Mesendoderm (in vitro differentiated cells): Measurements from ENCODE around the gene KCNQ1.

Experiments
- DNase-seq: peaks from one replicate; pipeline ENCODE4 v3.0.0; 2013
- H2AK5ac ChIP-seq: 2 replicates; pipeline ENCODE4 v1.6.1; 2013; ENCODE audit warnings: low read length, inconsistent platforms
- H2BK120ac ChIP-seq: 2 replicates; pipeline ENCODE4 v1.6.1; 2013; ENCODE audit warnings: low read depth, mild to moderate bottlenecking, low read length, moderate library complexity, mixed read lengths
- H2BK15ac ChIP-seq: replicated peaks from 2 replicates; pipeline ENCODE4 v1.6.1; 2013; ENCODE audit warnings: low read depth, mild to moderate bottlenecking, moderate library complexity
- H2BK5ac ChIP-seq: 2 replicates; pipeline ENCODE4 v1.6.1; 2013; ENCODE audit warnings: low read length, inconsistent platforms
- H3K18ac ChIP-seq: 2 replicates; pipeline ENCODE4 v1.6.1; 2013; ENCODE audit warnings: mild to moderate bottlenecking, low read length, mixed read lengths
- H3K23ac ChIP-seq: one replicate; pipeline ENCODE4 v1.6.1; 2013; ENCODE audit warnings: low read length
- H3K27ac ChIP-seq: 2 replicates; pipeline ENCODE4 v1.5.1; 2013; ENCODE audit warnings: low read depth, mild to moderate bottlenecking, inconsistent platforms, low read length, moderate library complexity
- H3K27me3 ChIP-seq: 2 replicates; pipeline ENCODE4 v1.6.1; 2013; ENCODE audit warnings: low read length, control low read depth, mild to moderate bottlenecking, inconsistent platforms; ENCODE audit not compliant: insufficient read depth, poor library complexity
- H3K36me3 ChIP-seq: 2 replicates; pipeline ENCODE4 v1.6.1; 2013; ENCODE audit warnings: low read length, inconsistent platforms; ENCODE audit not compliant: control insufficient read depth, insufficient read depth
- H3K4ac ChIP-seq: one replicate; pipeline ENCODE4 v1.6.1; 2013; ENCODE audit warnings: low read depth, mild to moderate bottlenecking, low read length, moderate library complexity
- H3K4me1 ChIP-seq: 2 replicates; pipeline ENCODE4 v1.6.1; 2013; ENCODE audit warnings: low read depth, low read length, inconsistent platforms; ENCODE audit not compliant: control insufficient read depth
- H3K4me2 ChIP-seq: 2 replicates; pipeline ENCODE4 v1.6.1; 2013; ENCODE audit warnings: low read length
- H3K4me3 ChIP-seq: 2 replicates; pipeline ENCODE4 v1.5.1; 2013; ENCODE audit warnings: mild to moderate bottlenecking, low read length
- H3K56ac ChIP-seq: one replicate; pipeline ENCODE4 v1.6.1; 2013; ENCODE audit warnings: low read length
- H3K79me1 ChIP-seq: 2 replicates; pipeline ENCODE4 v1.6.1; 2013; ENCODE audit warnings: low read length, inconsistent platforms
- H3K79me2 ChIP-seq: 2 replicates; pipeline ENCODE4 v1.6.1; 2013; ENCODE audit warnings: mild to moderate bottlenecking, low read length; ENCODE audit not compliant: control insufficient read depth, insufficient read depth
- H3K9ac ChIP-seq: 2 replicates; pipeline ENCODE4 v1.6.1; 2013; ENCODE audit warnings: low read length, inconsistent platforms
- H4K5ac ChIP-seq: one replicate; pipeline ENCODE4 v1.6.1; 2013; ENCODE audit warnings: low read length
- H4K8ac ChIP-seq: one replicate; pipeline ENCODE4 v1.6.1; 2013; ENCODE audit warnings: low read depth, mild to moderate bottlenecking, control low read depth, low read length, moderate library complexity
- WGBS: extraction: QIAGEN DNeasy Blood & Tissue Kit; methylation state at CpG from one replicate; pipeline ENCODE4 v1.1.7; 2013; ENCODE audit warnings: low lambda C conversion rate, missing lambda C conversion rate; ENCODE audit not compliant: insufficient coverage; ENCODE audit errors: extremely low coverage; 5-methylcytosine and 5-hydroxymethylcytosine counted together

Gene KCNQ1

DNA sequence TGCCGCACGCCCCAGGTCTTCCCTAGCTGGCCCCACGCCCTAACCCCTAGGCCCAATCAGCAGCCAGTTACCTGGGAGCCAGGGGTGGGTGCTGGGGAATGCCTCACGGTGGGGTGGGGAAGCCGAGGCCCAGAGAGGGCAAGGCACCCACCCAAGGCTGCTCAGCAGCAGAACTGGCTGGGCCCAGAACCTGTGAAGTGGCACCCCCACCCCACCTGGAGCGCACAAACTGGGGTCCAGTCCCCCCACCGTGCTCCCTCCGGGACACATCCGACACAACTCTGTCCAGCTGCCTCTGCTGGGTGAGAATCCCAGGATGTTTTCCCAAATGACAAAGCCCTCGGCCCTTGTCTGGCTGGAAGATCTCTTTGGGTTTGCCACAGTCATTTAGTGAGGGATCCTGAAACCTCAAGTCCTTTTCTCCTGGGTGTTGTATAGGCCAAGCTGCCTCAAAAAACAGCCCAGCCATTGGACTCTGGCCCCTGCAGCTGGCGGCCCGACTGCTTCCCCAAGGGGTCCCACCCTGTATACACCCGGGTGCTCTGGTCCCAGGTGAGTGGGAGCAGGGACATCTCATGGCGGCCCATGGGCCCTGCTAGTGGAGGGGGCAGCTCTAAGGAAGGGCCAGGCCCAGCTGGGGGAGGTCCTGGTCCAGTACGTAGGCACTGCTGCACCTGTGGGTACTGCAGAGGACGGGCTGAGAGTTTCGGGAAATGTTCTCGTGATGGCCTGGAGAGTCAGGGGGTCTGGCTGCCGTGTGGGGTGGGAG lies 23.4 kb upstream of the KCNQ1 start:
- H4K8ac ChIP-seq: no peak overlapping the region
- H3K9ac ChIP-seq: no peak overlapping the region
- H3K4ac ChIP-seq: no peak overlapping the region
- no peaks in the 10 kb centered on the region for H3K79me2 ChIP-seq
- H2BK120ac ChIP-seq: no peak overlapping the region
- H4K5ac ChIP-seq: no peak overlapping the region
- H3K4me3 ChIP-seq: no peak overlapping the region
- H3K4me2 ChIP-seq: no peak overlapping the region
- no CpG with 5 or more reads among the region's 19 CpGs for WGBS
- H3K23ac ChIP-seq: no peak overlapping the region
- no peak overlapping the region for H3K18ac ChIP-seq
- H3K36me3 ChIP-seq: no peaks in the 10 kb centered on the region
- DNase-seq: no peak
- H2BK15ac ChIP-seq: no peak overlapping the region
- H3K79me1 ChIP-seq: no peaks in the 10 kb centered on the region
- H3K27me3 ChIP-seq: no peaks in the 10 kb centered on the region
- H3K56ac ChIP-seq: no peak overlapping the region
- no peak overlapping the region for H2AK5ac ChIP-seq
- no peaks in the 10 kb centered on the region for H3K4me1 ChIP-seq
- no peak overlapping the region for H3K27ac ChIP-seq
- no peak overlapping the region for H2BK5ac ChIP-seq

DNA sequence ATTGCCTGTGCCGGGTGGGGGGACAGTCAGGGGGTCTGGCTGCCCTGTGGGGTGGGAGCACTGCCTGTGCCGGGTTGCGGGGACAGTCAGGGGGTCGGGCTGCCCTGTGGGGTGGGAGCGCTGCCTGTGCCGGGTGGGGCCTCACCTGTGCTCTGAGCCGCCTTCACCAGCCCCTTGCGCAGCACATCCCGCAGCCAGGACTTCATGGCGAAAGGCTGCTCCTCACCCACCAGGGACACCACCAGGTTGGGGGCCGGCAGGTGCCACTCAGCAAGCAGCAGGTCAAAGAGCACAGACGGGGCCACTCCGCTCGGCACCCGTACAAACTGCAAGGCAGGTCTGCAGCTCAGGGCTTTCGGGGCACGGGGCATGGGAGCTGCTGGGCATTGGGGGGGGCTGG lies 22.8 kb upstream of the KCNQ1 start:
- no CpG with 5 or more reads among the region's 17 CpGs for WGBS

DNA sequence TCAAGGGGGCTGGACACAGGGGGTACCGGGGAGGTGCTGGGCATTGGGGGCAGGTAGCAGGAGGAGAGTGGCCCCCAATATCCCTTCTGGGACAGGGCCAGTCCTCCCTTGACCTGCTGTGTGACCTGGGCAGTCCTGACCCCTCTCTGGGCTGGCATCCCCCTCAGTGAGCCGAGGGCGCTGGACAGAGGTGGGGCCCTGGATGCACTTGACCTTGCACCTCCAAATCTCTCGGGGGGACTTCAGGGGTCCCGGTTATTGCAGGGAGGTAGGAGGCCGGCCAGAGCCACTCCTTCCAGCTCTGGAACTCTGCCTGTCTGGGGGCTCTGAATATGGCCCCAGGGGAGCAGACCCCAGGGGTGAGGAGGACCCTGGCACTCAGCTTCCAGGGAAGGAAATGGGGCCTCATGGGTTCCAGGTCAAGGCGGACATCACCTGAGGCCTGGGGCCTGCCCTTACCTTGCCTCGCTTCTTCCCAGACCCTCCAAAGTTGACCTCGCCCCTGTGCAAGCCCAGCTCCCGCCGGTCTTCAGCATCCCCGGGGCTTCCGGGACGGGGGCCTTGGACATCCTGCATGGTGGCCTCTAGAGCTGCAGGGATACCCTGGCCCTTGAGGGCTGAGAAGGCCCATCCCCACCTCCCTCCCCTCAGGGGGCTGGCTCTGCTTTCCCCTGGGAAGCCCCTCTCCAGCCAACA lies 22.2 kb upstream of the KCNQ1 start:
- Histone ChIP-seq H2BK15ac (no peak overlapping the region), H4K5ac (no peak overlapping the region), H3K79me2 (no peaks in the 10 kb centered on the region), H3K9ac (no peak overlapping the region), H2BK5ac (no peak overlapping the region), H3K79me1 (no peaks in the 10 kb centered on the region), H3K23ac (no peak overlapping the region), H3K4me3 (no peak overlapping the region), H3K4ac (no peak overlapping the region), H4K8ac (no peak overlapping the region), H3K18ac (no peak overlapping the region), H2AK5ac (no peak overlapping the region), H3K27me3 (no peaks in the 10 kb centered on the region), H3K56ac (no peak overlapping the region), H3K4me1 (no peaks in the 10 kb centered on the region), H3K4me2 (no peak overlapping the region), H2BK120ac (no peak overlapping the region), H3K27ac (no peak overlapping the region), H3K36me3 (no peaks in the 10 kb centered on the region)
- no CpG with 5 or more reads among the region's 14 CpGs for WGBS
- no peak for DNase-seq

More for the DNA sequence above, 22.8 kb upstream of the KCNQ1 start:
- Histone ChIP-seq H3K4me1 (no peaks in the 10 kb centered on the region), H2AK5ac (no peak overlapping the region), H3K79me2 (no peaks in the 10 kb centered on the region), H3K4me2 (no peak overlapping the region), H2BK15ac (no peak overlapping the region), H2BK5ac (no peak overlapping the region), H3K36me3 (no peaks in the 10 kb centered on the region), H3K79me1 (no peaks in the 10 kb centered on the region), H4K5ac (no peak overlapping the region), H3K4me3 (no peak overlapping the region), H3K27ac (no peak overlapping the region), H3K27me3 (no peaks in the 10 kb centered on the region), H4K8ac (no peak overlapping the region), H3K56ac (no peak overlapping the region), H3K23ac (no peak overlapping the region), H3K4ac (no peak overlapping the region), H3K9ac (no peak overlapping the region), H3K18ac (no peak overlapping the region), H2BK120ac (no peak overlapping the region)
- DNase-seq: no peak

DNA sequence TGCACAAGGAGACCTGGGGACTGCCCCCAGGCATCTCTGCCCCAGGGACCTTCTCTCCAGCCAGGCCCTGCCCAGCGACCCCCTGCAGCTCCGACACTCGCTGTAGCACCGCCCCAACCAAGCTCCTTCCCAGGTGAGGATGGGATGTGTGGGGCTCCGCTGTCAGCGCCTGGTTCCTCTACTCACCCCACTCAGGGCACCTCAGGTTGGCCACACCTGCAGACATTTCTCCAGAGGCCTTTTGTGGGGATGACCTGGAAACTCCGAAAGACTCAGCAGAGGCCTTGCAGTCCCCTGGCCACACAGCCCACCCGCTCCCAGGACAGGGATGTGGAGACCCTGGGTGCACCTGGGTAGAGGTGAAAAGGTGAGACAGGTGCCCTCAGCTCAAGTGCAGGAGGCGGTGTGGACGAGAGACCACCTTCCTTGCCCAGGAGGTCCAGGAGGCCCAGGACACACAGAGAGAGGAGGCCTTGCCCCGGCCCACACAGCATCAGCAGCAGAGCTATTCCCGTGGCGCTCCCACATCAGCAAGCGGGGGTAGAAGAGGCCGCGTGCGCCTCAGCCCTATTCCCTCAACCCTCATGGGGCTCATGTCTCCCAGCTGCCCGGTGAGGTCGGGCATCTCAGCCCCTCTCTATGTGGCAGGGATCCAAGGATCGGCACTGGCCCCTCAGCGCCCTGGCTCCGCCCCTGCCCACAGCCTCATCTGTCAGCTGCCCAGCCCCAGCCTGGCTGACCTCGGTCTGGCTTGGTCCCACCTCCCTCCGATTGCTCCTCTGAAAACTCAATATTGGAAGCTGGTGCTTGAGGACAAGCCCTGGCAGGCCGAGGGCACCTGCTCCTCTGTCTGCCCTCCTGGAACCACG lies 21.4 kb upstream of the KCNQ1 start:
- Histone ChIP-seq H3K9ac (no peak overlapping the region), H3K36me3 (no peaks in the 10 kb centered on the region), H4K8ac (no peak overlapping the region), H3K4me1 (no peaks in the 10 kb centered on the region), H3K4me3 (no peak overlapping the region), H3K23ac (no peak overlapping the region), H3K56ac (no peak overlapping the region), H3K79me2 (no peaks in the 10 kb centered on the region), H2BK15ac (no peak overlapping the region), H3K18ac (no peak overlapping the region), H3K79me1 (no peaks in the 10 kb centered on the region), H3K4me2 (no peak overlapping the region), H2BK120ac (no peak overlapping the region), H4K5ac (no peak overlapping the region), H3K27ac (no peak overlapping the region), H3K4ac (no peak overlapping the region), H2AK5ac (no peak overlapping the region), H2BK5ac (no peak overlapping the region), H3K27me3 (no peaks in the 10 kb centered on the region)
- no peak for DNase-seq
- no CpG with 5 or more reads among the region's 26 CpGs for WGBS

DNA sequence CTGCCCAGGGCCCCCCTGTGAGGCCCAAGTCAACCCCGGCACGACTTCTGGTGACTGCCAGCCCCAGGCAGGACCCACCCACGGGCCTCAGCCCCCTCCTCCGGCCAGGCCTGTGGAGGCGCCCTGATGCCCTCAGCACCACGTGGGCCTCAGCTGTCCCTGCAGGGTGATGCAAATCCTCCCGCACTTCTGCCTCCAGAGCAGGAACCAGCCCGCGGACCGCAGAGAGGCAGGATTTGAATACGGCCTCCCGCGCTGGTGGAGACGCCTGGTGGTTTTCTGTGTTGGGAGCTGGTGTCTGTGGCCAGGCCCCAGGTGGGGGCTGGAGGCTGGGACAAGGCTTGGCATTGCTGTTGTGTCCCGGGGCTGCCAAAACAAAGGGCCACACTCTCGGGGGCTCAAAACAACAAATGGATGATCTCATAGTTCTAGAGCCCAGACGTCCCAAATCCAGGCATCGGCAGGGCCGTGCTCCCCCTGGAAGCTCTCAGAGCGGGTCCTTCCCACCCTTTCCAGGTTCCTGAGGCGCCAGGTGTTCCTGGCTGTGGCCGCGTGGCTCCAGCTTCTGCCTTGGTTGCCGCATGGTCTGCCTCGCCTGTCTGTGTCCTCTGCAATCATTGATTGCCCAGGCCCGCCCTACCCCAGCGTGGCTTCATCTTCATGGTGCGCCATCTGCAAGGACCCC lies 19.9 kb upstream of the KCNQ1 start:
- no CpG with 5 or more reads among the region's 28 CpGs for WGBS
- Histone ChIP-seq H2BK15ac (no peak overlapping the region), H3K27ac (no peak overlapping the region), H3K4ac (no peak overlapping the region), H3K4me1 (no peaks in the 10 kb centered on the region), H4K5ac (no peak overlapping the region), H3K56ac (no peak overlapping the region), H3K36me3 (no peaks in the 10 kb centered on the region), H3K27me3 (no peaks in the 10 kb centered on the region), H4K8ac (no peak overlapping the region), H3K79me2 (no peaks in the 10 kb centered on the region), H3K79me1 (no peaks in the 10 kb centered on the region), H3K23ac (no peak overlapping the region), H3K4me2 (no peak overlapping the region), H2AK5ac (no peak overlapping the region), H3K18ac (no peak overlapping the region), H2BK120ac (no peak overlapping the region), H2BK5ac (no peak overlapping the region), H3K4me3 (no peak overlapping the region), H3K9ac (no peak overlapping the region)
- no peak for DNase-seq
